Type B pancreatic cell (in vitro differentiated cells): ENCODE measurements around the gene PRR5L. TPM values are rescaled to one million over a fixed set of nuclear protein-coding genes. Genes with fewer than 3 reads are reported as not detected.

Source experiments
- DNase-seq: peaks from one replicate; pipeline ENCODE4 v3.0.0; 2021; ENCODE audit warnings: mixed read lengths; ENCODE audit not compliant: unreplicated experiment; ENCODE audit errors: extremely low spot score
- H3K27ac Mint-ChIP-seq: 2 replicates; pipeline ENCODE4 v1.8.0; 2021; ENCODE audit warnings: mild to moderate bottlenecking, mixed read lengths
- H3K27me3 Mint-ChIP-seq: 2 replicates; pipeline ENCODE4 v1.8.0; 2021; ENCODE audit warnings: mixed read lengths
- H3K36me3 Mint-ChIP-seq: 2 replicates; pipeline ENCODE4 v1.8.0; 2021; ENCODE audit warnings: mixed read lengths
- H3K4me1 Mint-ChIP-seq: one replicate; pipeline ENCODE4 v1.8.0; 2021; ENCODE audit warnings: mixed read lengths; ENCODE audit not compliant: unreplicated experiment
- H3K4me3 Mint-ChIP-seq: 2 replicates; pipeline ENCODE4 v1.8.0; 2021; ENCODE audit warnings: mild to moderate bottlenecking, mixed read lengths
- H3K9me3 Mint-ChIP-seq: 2 replicates; pipeline ENCODE4 v1.8.0; 2021; ENCODE audit warnings: mixed read lengths
- total RNA-seq: library from RNA; stranded (reverse); gene quantifications from 2 replicates; pipeline ENCODE4 v1.2.1, GENCODE V29; 2021; ENCODE audit warnings: low replicate concordance
- TF ChIP-seq, protein P1 (sequence below): fragments of 200-600 bp; sonication (generic); conservative IDR thresholded peaks from 2 replicates; pipeline ENCODE4 v1.5.0; 2021; ENCODE audit warnings: antibody characterized with exemption, mild to moderate bottlenecking

The PRR5L gene
- total RNA-seq, 1 donor from 2014 or later = 11.0 TPM

DNA sequence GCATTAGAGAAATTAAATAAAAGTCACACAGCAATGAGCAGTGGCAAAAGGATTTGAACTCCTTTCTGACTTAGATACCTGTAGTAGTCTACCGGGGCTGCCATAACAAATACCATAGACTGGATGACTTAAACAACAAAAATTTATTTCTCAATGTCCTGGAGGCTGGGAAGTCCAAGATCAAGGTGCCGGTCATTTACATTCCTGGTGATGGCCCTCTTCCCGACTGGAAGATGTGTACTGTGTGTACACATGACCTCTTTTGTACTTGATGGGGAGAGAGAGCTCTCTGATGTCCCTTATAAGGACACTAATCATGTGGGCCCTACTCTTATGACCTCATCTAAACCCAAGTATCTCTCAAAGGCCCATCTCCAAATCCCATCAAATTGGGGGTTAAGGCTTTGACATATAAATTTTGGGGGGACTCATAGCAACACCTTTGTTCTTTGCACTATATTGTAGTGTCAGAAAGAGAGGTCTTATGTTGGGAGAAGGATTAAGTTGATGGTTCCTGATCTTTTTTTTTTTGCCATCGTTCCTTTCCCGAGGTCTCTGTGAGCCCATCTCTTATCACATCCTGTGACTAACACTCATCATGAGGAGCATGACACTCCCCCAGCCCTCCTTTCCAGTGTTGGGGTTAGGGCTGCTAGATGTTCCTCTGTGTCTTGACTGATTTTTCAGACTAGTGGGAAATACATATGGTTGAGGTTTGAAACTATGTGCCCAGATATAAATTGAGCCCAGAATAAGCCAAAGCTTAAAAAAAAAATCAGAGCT, 109.7 kb downstream of the PRR5L start:
- TF ChIP-seq, protein P1, sequence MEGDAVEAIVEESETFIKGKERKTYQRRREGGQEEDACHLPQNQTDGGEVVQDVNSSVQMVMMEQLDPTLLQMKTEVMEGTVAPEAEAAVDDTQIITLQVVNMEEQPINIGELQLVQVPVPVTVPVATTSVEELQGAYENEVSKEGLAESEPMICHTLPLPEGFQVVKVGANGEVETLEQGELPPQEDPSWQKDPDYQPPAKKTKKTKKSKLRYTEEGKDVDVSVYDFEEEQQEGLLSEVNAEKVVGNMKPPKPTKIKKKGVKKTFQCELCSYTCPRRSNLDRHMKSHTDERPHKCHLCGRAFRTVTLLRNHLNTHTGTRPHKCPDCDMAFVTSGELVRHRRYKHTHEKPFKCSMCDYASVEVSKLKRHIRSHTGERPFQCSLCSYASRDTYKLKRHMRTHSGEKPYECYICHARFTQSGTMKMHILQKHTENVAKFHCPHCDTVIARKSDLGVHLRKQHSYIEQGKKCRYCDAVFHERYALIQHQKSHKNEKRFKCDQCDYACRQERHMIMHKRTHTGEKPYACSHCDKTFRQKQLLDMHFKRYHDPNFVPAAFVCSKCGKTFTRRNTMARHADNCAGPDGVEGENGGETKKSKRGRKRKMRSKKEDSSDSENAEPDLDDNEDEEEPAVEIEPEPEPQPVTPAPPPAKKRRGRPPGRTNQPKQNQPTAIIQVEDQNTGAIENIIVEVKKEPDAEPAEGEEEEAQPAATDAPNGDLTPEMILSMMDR = no peak
- Mint-ChIP-seq H3K27ac (no peak overlapping the region), H3K36me3 (peaks cover 9% of the 10 kb centered on the region), H3K4me1 (peaks cover 10% of the 10 kb centered on the region), H3K9me3 (no peaks in the 10 kb centered on the region), H3K4me3 (no peak overlapping the region), H3K27me3 (peaks cover 8% of the 10 kb centered on the region)
- DNase-seq = no peak

GRCh38 chr11:36407356-36407755, 111.3 kb downstream of the PRR5L start:
- Mint-ChIP-seq H3K4me1 (peaks cover 10% of the 10 kb centered on the region), H3K27ac (no peak overlapping the region), H3K36me3 (peaks cover 9% of the 10 kb centered on the region), H3K9me3 (no peaks in the 10 kb centered on the region), H3K4me3 (no peak overlapping the region), H3K27me3 (peaks cover 12% of the 10 kb centered on the region)
- DNase-seq = no peak
- TF ChIP-seq, protein P1 = no peak

DNA sequence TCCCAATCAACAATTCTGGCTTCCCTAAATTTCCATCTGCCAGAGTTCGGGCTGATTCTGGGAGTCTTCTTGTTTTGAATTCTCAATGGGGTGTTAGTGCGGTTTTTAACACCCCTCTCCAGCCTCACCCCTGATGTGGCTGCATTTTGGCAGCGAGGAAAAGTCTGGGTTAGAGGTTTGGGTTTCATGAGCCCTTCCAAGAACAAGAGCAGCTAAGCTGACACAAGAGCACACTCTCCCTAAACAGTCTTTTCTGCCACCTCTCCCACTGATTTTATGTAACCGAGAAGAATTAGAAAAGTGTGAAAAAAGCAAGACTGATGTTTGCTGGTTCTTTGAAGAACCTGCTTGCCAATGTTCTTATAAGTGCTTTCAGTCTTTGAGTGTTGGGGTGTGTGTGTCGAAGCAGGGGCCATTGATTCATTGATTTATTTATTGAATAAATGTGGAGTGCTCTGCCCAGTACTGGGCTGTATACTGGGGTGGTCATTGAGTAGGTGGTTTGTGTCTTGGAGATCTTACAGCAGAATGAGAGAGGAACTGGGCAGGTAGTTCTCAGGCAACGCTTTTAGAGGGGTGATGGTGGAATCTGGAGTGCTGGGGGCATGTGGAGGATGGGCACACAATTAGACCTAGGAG, 112.5 kb downstream of the PRR5L start:
- Mint-ChIP-seq H3K27me3 (peaks cover 9% of the 10 kb centered on the region), H3K4me3 (no peak overlapping the region), H3K4me1 (peaks cover 10% of the 10 kb centered on the region), H3K27ac (no peak overlapping the region), H3K9me3 (no peaks in the 10 kb centered on the region), H3K36me3 (peaks cover 13% of the 10 kb centered on the region)
- DNase-seq = no peak
- TF ChIP-seq, protein P1 = no peak

GRCh38 chr11:36409152-36409816, 113.2 kb downstream of the PRR5L start:
- TF ChIP-seq, protein P1 = no peak
- Mint-ChIP-seq H3K9me3 (no peaks in the 10 kb centered on the region), H3K4me1 (peaks cover 10% of the 10 kb centered on the region), H3K27ac (no peak overlapping the region), H3K4me3 (no peak overlapping the region), H3K36me3 (peaks cover 13% of the 10 kb centered on the region), H3K27me3 (peaks cover 9% of the 10 kb centered on the region)
- no peak for DNase-seq

DNA sequence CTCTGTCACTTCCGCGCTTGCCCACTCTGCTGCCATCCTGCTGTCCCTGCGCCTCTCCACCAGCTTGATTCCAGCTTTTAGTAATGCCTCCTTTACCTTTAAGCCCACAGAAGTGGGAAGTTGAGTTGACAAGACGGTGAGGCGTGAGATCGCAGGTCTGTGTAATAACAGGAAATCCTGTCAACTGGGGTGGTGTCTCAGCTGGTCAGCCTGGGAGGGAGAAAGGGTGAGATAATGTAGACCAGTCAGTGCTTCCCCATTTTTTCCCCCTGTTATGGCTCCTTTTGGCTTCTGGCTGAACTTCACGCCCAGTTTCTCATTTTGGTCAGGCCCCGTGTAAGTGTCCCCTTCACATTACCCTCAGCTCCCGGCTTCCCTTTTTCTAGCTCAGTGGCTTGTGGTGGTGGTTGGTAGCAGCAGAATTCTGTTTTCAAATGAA, 115.1 kb downstream of the PRR5L start:
- Mint-ChIP-seq H3K27me3 (peaks cover 14% of the 10 kb centered on the region), H3K9me3 (no peaks in the 10 kb centered on the region), H3K36me3 (peaks cover 13% of the 10 kb centered on the region)

More for the DNA sequence above, 115.1 kb downstream of the PRR5L start:
- TF ChIP-seq, protein P1 = no peak
- Mint-ChIP-seq H3K27ac (no peak overlapping the region), H3K4me1 (peaks cover 9% of the 10 kb centered on the region), H3K4me3 (no peak overlapping the region)
- no peak for DNase-seq
